A204.1 (cell line): ENCODE results near the gene ZEB2.

ENCODE experiments used
- FAIRE-seq: peaks from 2 replicates; lab custom pipeline; 2012; peaks lifted over from hg19 to GRCh38; lab: Jason Lieb, UNC

The ZEB2 gene

GRCh38 chr2:144512891-144513351 is 7.0 kb downstream of the ZEB2 start:
- no peak for FAIRE-seq

- no peak for FAIRE-seq
These were observed 7.4 kb downstream of the ZEB2 start for GRCh38 chr2:144512470-144512869.

- FAIRE-seq: no peak
These were observed 8.0 kb downstream of the ZEB2 start for GRCh38 chr2:144511937-144512336.

- FAIRE-seq: no peak
These were observed 8.6 kb downstream of the ZEB2 start for GRCh38 chr2:144511226-144511810.

DNA sequence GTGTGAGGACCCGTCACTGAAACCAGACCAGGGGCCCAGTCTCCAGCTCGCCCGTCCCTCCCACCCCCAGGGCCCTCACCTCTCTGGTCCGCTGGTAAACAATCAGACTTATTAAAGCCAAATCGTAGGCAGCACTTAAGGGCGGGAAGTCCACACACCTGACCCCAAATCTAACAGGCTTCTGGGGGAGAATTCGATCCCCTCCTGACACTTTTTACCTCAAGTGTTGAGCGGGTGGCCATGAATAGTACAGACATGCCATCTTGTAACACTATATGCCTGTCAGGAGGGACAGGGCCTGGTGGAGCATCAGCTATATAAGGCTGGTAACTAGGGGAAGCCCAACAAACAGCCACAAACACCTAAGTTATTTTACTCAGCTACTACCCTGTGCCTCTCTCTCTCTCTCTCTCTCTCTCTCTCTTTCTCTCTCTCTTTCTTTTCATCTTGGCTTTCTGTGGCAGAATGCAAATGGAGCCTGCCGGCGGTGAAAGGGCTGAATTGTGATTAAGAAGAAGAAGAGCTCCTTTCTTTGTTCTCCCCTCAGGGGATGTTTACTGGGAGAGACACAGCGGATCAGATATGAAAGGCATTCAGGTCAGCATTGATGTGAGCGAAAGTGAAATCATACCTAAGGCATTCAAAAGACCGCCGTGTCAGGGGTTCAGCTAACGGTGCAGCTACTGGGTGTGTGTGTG is 9.5 kb downstream of the ZEB2 start:
- FAIRE-seq: no peak

DNA sequence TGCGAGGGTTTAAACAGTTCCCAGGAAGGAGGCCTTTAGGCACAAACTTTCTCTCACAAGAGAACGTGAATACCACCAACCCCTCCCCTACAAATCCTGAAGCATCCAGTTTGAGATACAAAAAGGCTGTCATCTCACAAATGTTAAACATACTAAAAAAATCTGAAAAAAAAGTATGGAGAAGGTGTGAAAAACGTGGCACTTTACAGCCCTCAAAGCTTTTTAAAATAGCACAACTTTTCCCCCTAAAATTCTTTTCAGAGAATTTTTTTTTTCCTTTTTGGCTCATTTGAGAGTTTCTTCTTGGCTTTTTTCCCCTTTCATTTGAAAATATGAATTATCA is 10.1 kb downstream of the ZEB2 start:
- FAIRE-seq: no peak

DNA sequence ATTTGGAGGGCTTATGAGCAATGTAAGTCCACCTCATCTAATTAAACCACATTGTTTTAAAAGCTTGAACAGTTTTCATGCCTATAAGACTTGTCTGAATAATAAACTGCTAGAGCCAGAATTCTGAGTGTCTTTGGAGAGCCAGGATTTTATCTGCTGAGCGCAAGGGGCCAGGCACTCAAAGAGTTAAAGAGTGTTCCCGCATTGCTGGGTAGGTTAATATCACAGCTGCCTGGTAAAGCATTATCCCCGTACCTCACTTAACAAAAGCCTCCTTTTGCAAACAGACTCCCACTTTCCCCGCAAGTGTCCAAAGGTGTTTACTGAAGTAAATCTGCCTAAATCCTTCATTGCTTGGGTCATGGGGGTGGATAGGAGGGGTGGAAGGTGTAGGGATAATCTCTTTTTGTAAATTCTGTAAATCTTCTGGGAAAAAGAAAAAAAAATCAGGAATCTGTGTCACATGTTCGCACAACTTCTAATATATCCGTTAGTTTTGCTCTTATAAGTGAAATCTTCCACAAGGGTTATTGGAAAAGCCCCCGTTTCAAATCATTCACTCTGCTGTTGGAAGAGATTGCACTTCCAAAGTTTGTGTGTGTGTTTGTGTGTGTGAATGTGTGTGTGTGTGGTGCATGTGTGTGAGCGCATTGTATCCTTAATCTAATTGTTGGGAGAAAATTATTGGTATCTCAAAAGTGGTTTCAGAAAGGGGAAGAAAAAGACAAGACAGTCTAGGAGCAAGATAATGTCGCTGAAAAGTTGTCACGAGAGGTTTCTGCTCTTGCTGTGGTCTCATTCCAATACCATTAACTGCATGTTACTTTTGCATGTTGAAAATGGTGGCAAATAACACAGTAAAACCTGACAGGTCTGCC is 10.7 kb downstream of the ZEB2 start:
- no peak for FAIRE-seq

GRCh38 chr2:144508172-144508851 is 11.6 kb downstream of the ZEB2 start:
- FAIRE-seq: no peak

DNA sequence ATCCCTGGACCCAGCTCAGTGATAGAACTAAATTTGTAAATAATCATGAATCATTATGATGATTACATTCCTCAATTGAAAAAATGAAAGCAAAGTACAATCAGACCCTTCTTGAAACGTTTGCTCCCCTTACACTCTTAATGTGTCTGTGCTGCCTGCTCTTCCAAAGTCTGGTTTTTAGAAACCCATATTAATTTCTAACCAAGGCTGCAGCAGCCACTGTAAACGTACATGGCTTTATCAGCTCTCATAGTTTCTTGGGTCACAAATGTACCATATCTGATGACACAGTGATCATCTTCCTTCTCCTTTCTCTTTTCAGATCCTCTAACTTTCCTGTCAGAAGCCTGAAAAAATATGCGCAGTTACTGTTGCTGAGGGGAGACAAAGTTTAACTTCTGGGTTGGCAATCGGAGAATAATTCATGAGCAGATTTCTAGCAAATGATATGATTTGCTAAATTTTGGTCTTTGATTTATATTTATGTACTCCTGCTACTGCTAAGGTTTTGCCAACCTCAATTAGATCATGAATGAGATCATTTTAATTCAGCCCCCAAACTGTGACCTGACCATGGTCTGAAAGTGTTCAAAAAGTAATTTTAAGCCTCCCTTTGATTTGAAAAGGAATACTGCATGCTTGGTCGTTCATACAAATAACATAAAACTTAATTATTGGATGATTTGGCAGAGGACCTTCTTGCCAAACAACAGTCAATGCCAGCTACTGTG is 12.3 kb downstream of the ZEB2 start:
- FAIRE-seq: no peak

DNA sequence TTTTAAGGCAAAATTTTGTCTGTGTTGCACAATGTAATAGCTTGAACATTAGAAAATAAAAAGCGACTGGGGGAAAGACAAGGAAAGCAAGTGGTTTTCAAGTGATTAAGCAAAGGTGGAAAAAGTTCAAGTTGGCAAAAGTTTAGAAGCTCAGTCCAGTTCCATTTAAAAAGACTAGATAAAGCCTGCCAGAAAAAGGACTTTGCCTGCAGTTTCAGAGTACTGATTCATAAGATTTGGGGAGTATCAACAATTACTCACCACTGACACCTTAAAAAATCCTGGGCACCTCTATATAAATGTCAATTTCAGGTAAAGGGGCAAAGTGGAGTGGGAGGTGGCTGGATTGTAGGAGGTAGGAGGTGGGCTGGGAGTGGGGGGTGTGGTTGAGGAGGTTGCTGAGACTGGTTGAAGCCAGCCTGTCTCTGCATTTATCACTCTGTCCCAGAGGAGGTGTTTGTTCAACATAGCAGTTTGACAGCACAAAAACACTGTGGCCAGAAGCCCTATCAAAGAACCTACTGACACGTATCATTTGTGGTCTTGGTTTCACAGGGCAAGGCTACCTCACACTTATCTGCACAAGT is 14.6 kb downstream of the ZEB2 start:
- no peak for FAIRE-seq

DNA sequence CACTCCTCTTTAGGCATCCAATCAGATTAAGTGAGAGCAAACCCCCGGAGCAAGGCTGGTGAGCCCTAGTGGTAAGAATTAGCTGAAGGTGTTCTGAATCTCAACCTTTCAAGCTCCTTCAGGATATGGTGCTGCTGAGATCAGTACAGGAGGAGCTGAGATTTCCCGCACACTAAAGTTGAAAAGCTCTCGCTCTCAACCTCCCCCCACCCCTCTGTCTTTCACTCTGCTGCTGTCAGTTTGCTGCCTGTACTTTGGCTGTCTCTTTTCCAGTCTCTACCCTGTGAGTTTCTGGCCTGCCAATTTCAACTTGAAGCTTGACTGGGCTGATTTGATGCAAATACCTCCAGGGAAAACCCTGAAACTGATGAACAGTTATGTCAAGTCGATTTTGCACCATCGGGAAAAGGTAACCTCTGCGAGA is 15.7 kb downstream of the ZEB2 start:
- FAIRE-seq: no peak

GRCh38 chr2:144503242-144503641 is 16.7 kb downstream of the ZEB2 start:
- no peak for FAIRE-seq

DNA sequence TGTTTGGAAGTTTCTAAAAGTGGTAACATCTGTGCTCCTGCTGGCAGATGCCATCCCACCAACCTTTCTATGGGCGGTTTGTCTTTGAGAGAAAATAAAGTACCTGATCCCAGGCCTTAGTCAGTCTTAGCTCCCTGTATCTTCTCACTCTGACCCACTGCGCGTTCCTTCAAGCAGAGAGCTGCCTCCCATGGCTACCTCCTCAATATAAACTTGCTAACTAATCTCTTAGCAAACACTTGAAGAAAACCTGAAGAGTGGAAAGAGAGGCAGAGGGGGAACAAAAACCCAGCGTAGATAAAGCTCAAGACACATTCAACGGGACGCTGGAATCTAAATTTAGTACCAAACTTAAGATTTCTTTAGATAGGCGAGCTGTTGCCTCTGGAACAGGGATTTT is 17.6 kb downstream of the ZEB2 start:
- no peak for FAIRE-seq

- no peak for FAIRE-seq
These were observed 18.3 kb downstream of the ZEB2 start for GRCh38 chr2:144501627-144502026.

DNA sequence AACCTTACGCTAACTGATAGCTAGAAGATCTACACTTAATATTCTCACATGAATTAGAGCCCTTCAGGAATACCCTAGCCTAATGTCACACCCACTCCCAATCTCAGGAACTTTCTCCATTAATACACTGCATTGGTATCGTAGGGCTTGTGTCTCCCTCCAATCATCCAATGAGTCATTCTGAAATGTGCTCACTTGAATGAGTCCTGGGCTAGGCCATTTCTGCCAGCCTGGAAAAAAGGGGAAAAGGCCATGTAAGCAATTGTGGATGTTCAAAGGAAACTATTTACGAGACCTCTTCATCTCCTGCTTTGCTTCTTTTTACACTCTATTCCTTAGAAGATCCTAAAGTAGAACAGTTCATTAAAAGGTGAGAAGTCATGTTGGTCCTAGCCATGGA is 18.8 kb downstream of the ZEB2 start:
- no peak for FAIRE-seq

- no peak for FAIRE-seq
These were observed 19.4 kb downstream of the ZEB2 start for GRCh38 chr2:144500563-144500962.

DNA sequence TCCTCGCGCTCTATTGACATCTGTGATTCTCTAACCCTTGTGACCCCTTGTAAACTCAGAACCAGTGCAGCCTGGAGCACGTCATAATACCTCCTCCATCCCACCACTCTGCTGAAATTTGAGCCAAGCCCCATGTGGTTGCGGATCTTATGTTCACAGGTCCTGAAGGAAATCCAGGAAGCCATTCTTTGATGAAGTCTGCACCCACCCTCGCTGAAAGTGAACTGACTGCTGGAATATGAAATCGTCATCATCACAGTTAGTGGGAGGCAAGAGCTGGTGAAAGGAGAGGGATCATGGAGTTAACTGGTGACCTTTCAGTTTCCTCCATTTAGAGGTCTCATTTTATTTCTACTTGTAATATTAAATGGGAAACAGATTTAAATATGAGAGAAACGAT is 21.6 kb downstream of the ZEB2 start:
- no peak for FAIRE-seq

- no peak for FAIRE-seq
These were observed 22.8 kb downstream of the ZEB2 start for GRCh38 chr2:144496977-144497598.

- no peak for FAIRE-seq
These were observed 23.6 kb downstream of the ZEB2 start for GRCh38 chr2:144496092-144496976.
